Gastroesophageal sphincter (tissue), 4 donors: ENCODE results near the gene ARMS2. TPM values are rescaled to one million over a fixed set of nuclear protein-coding genes. Genes with fewer than 3 reads are reported as not detected.

Source experiments
- ATAC-seq: fragments of 150-250 bp; one replicate; pipeline ENCODE4 v1.9.1; 2016; ENCODE audit warnings: mild to moderate bottlenecking, moderate library complexity
- H3K27ac ChIP-seq, 4 donors: fragments of 200-600 bp; sonication (generic) in 3 of 4; 1 replicate in 3 of 4; 2 replicates in 1 of 4; pipeline ENCODE4 v1.5.1; 2016 to 2019
- H3K27me3 ChIP-seq: fragments of 200-600 bp; sonication (generic); one replicate; pipeline ENCODE4 v1.5.1; 2019
- H3K36me3 ChIP-seq, 2 donors: fragments of 200-600 bp; sonication (generic); one replicate each; pipeline ENCODE4 v1.5.1; 2019; ENCODE audit warnings: control low read depth in 1 of 2
- H3K4me1 ChIP-seq, 3 donors: fragments of 200-600 bp; sonication (generic); 1 replicate in 2 of 3; 2 replicates in 1 of 3; pipeline ENCODE4 v1.5.1; 2016 to 2019; ENCODE audit warnings: control low read depth in 2 of 3
- H3K4me3 ChIP-seq, 2 donors: fragments of 200-600 bp; sonication (generic); one replicate each; pipeline ENCODE4 v1.5.1; 2019; ENCODE audit warnings: mild to moderate bottlenecking in 1 of 2, moderate library complexity in 1 of 2
- H3K9me3 ChIP-seq, 3 donors: fragments of 200-600 bp; sonication (generic); one replicate each; pipeline ENCODE4 v1.5.1; 2017 to 2019; ENCODE audit warnings: control low read depth in 2 of 3
- EP300 ChIP-seq: sonication (generic); formaldehyde crosslinking; IDR thresholded peaks from one replicate; pipeline ENCODE4 v1.6.1; 2017; ENCODE audit warnings: antibody characterized with exemption, mild to moderate bottlenecking
- POLR2A ChIP-seq, 2 donors: fragments of 450-650 bp; IDR thresholded peaks; one replicate each; pipeline ENCODE4 v1.6.1; 2017; ENCODE audit warnings: antibody characterized with exemption in 2 of 2, mild to moderate bottlenecking in 2 of 2, moderate library complexity in 1 of 2
- POLR2AphosphoS5 ChIP-seq: sonication (generic); formaldehyde crosslinking; IDR thresholded peaks from one replicate; pipeline ENCODE4 v1.6.1; 2017; ENCODE audit warnings: antibody characterized with exemption
- WGBS, 2 donors: methylation state at CpG; one replicate each; pipeline ENCODE4 v1.1.5; 2018; ENCODE audit warnings: low coverage in 1 of 2; 5-methylcytosine and 5-hydroxymethylcytosine counted together
- total RNA-seq, 4 donors: library from RNA; depleted of rRNA; stranded (reverse); fragments of >200 nt; gene quantifications; one replicate each; pipeline ENCODE4 v1.1.0, GENCODE V29; 2016
- TF ChIP-seq, protein P1 (sequence below), 4 experiments: fragments of 200-600 bp in 2 of 4; fragments of 450-650 bp in 2 of 4; sonication (generic) in 1 of 4; IDR thresholded peaks; one replicate each; pipeline ENCODE4 v1.5.1; 2017 to 2019; ENCODE audit warnings: antibody characterized with exemption in 4 of 4, mild to moderate bottlenecking in 2 of 4, moderate library complexity in 2 of 4

The ARMS2 gene
- total RNA-seq, 4 donors from 2014 or later: not detected

DNA sequence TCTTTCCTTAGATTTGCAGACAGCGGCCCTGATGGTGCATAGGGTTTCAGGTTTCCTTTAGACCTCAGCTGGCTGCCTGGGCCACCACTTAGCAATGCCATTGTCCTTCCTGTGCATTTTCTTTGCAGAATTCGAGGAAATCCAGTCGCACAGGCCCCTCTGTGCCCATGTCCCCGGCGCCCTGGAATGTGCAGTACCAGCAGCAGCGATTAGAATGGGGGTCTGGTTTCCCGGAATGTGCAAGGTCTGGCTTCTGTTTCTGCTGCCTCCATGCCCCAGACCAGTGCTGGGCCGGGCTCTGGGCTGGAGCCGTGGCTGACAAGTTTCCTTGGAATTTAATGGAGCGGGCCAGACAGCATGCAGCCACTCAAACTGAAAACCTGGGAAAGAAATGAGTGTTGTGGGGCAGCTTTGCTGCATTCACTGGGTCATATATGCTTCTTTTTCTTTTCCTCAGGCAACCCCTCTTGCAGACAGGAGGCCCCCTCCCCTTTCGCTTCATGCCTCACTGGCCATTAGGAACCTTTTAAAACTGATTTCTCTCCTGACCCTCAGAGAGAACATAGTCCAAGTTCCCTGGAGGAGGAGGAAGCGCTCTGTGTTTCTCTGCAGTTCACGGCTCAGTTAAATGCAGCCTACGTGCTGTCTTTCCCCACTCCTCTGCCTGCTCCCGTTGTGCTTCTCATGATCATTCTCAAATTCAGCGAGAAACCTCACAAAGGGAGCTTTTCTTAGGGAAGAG, 21.3 kb downstream of the ARMS2 start:
- H3K9me3 ChIP-seq: no peaks in the 10 kb centered on the region
- peaks cover 0 to 61% (median 24%) of the 10 kb centered on the region in 3 donors for H3K4me1 ChIP-seq
- TF ChIP-seq POLR2AphosphoS5 (no peak), POLR2A (IDR thresholded peaks at IDR 0.05) (no peak), EP300 (no peak)
- TF ChIP-seq, protein P1, sequence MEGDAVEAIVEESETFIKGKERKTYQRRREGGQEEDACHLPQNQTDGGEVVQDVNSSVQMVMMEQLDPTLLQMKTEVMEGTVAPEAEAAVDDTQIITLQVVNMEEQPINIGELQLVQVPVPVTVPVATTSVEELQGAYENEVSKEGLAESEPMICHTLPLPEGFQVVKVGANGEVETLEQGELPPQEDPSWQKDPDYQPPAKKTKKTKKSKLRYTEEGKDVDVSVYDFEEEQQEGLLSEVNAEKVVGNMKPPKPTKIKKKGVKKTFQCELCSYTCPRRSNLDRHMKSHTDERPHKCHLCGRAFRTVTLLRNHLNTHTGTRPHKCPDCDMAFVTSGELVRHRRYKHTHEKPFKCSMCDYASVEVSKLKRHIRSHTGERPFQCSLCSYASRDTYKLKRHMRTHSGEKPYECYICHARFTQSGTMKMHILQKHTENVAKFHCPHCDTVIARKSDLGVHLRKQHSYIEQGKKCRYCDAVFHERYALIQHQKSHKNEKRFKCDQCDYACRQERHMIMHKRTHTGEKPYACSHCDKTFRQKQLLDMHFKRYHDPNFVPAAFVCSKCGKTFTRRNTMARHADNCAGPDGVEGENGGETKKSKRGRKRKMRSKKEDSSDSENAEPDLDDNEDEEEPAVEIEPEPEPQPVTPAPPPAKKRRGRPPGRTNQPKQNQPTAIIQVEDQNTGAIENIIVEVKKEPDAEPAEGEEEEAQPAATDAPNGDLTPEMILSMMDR (IDR thresholded peaks at IDR 0.05): no peak
- WGBS, 2 donors: 33 to 57% methylated on average over 5 to 7 of the region's 16 CpGs
- no peaks in the 10 kb centered on the region for H3K27me3 ChIP-seq
- no peak for ATAC-seq
- H3K4me3 ChIP-seq: no peak overlapping the region
- H3K36me3 ChIP-seq: no peaks in the 10 kb centered on the region
- H3K27ac ChIP-seq: peak overlapping the region in 3 of 4 donors; percentile 59 to 67 (median 61)

DNA sequence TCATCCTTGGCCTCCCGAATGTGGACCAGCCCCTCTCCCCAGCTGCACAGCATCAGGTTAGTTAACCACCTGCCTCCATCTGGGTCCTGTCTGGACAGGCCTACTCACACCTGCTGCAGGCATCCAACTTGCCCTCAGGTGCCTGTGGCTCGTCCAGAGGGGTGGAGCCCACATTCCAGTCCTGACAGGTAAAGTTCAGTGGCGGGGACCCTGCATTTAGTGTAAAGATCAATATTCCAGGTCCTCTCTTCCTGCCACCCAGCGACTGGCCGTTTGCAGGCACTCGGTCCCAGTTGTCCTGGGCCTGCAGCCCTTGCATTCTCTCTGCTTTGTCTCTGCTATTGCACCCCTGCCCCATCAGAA, 21.9 kb downstream of the ARMS2 start:
- Histone ChIP-seq H3K27ac (peak overlapping the region in 2 of 4 donors; percentile 59 to 67), H3K4me1 (peaks cover 0 to 61% (median 24%) of the 10 kb centered on the region in 3 donors), H3K27me3 (no peaks in the 10 kb centered on the region), H3K9me3 (no peaks in the 10 kb centered on the region), H3K36me3 (no peaks in the 10 kb centered on the region), H3K4me3 (no peak overlapping the region)
- TF ChIP-seq, protein P1 (IDR thresholded peaks at IDR 0.05): no peak
- TF ChIP-seq POLR2A (IDR thresholded peaks at IDR 0.05) (no peak), EP300 (no peak), POLR2AphosphoS5 (no peak)
- ATAC-seq: no peak
- 94% methylated on average over 4 of the region's 6 CpGs; no CpG with 5 or more reads in 1 of the 2 donors for WGBS, 2 donors

- no peak for ATAC-seq
- Histone ChIP-seq H3K36me3 (no peaks in the 10 kb centered on the region), H3K27ac (peak overlapping the region in 2 of 4 donors; percentile 13 to 40), H3K27me3 (no peaks in the 10 kb centered on the region), H3K4me1 (peaks cover 0 to 61% (median 24%) of the 10 kb centered on the region in 3 donors), H3K4me3 (no peak overlapping the region), H3K9me3 (no peaks in the 10 kb centered on the region)
- TF ChIP-seq POLR2AphosphoS5: no peak
- 70% methylated on average over 2 of the region's 5 CpGs; no CpG with 5 or more reads in 1 of the 2 donors for WGBS, 2 donors
These were observed 23.0 kb downstream of the ARMS2 start for GRCh38 chr10:122477436-122477835.

DNA sequence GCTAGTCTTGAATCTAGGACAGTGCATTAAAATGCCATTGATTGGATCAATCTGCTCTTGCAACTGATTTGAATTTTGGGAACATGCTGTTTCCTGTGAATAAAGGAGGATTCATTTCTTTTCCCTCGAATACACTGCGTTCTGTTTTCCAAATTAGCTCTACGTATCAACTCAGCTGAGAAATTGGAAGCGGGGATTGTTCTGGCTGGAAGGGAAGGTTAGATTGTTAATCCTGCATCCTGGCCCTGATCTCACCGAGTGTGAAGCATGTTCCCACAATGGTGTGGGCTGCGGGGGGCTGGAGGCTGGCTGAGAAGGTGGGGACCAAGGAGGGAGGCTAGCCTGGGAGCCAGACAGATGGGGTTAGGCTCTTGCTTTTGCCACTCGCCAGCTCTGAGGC, 24.5 kb downstream of the ARMS2 start:
- no peak for ATAC-seq
- H3K4me3 ChIP-seq: no peak overlapping the region
- no peaks in the 10 kb centered on the region for H3K9me3 ChIP-seq
- peak overlapping the region in 3 of 4 donors; percentile 23 to 30 (median 29) for H3K27ac ChIP-seq
- no peaks in the 10 kb centered on the region for H3K27me3 ChIP-seq
- 70 to 100% methylated on average over 2 to 5 of the region's 7 CpGs for WGBS, 2 donors
- peak; percentile 18 for TF ChIP-seq POLR2AphosphoS5
- TF ChIP-seq, protein P1 (IDR thresholded peaks at IDR 0.05): no peak
- H3K36me3 ChIP-seq: no peaks in the 10 kb centered on the region
- peaks cover 0 to 56% (median 23%) of the 10 kb centered on the region in 3 donors for H3K4me1 ChIP-seq

GRCh38 chr10:122480146-122480833, 25.8 kb downstream of the ARMS2 start:
- TF ChIP-seq EP300 (no peak), POLR2AphosphoS5 (no peak)
- no peak overlapping the region for H3K4me3 ChIP-seq
- H3K4me1 ChIP-seq: peaks cover under 1 to 50% (median 15%) of the 10 kb centered on the region in 3 donors
- no peaks in the 10 kb centered on the region for H3K36me3 ChIP-seq
- no peaks in the 10 kb centered on the region for H3K27me3 ChIP-seq
- WGBS, 2 donors: 100% methylated on average over 1 of the region's 10 CpGs
- H3K27ac ChIP-seq: peak overlapping the region in 2 of 4 donors; percentile 6 to 30
- ATAC-seq: no peak
- H3K9me3 ChIP-seq: no peaks in the 10 kb centered on the region
